ENCODE data around the gene INSR. TPM values are rescaled to one million over a fixed set of nuclear protein-coding genes. Genes with fewer than 3 reads are reported as not detected.

The INSR gene
- total RNA-seq, 1 experiment from 2014 or later, result 8.4 TPM

DNA sequence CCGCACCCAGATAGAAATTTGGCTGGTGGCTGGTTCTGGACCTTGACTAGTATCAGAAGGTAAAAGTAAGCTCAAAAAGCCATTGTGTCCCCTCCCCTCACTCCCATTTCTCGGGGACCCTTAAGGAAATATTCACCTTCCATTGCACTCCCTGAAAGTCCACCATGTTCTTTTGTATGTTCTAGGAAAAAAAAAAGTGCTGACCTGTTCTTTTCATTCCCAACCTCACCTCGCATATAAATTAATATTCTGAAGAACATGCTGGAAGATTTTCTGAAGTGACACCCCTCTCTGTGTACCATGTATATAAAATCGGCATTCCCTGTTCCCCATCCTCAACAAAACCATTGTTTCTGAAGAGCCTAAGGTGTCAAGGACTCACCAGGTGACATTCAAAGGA lies 181.5 kb downstream of the INSR start:
- no peak overlapping the region for H3K4me3 Mint-ChIP-seq (ENCODE audit: low read depth, unreplicated experiment)
- no TSS peak for BruUV-seq (replicated peaks)
- intact Hi-C loops (cut with micrococcal nuclease; ENCODE audit: unreplicated experiment), result no loop called here
- no peaks in the 10 kb centered on the region for H3K9me3 Mint-ChIP-seq (ENCODE audit: low read depth, unreplicated experiment)
- no peaks in the 10 kb centered on the region for H3K36me3 Mint-ChIP-seq (ENCODE audit: insufficient read depth, unreplicated experiment)
- TF ChIP-seq, protein P1, sequence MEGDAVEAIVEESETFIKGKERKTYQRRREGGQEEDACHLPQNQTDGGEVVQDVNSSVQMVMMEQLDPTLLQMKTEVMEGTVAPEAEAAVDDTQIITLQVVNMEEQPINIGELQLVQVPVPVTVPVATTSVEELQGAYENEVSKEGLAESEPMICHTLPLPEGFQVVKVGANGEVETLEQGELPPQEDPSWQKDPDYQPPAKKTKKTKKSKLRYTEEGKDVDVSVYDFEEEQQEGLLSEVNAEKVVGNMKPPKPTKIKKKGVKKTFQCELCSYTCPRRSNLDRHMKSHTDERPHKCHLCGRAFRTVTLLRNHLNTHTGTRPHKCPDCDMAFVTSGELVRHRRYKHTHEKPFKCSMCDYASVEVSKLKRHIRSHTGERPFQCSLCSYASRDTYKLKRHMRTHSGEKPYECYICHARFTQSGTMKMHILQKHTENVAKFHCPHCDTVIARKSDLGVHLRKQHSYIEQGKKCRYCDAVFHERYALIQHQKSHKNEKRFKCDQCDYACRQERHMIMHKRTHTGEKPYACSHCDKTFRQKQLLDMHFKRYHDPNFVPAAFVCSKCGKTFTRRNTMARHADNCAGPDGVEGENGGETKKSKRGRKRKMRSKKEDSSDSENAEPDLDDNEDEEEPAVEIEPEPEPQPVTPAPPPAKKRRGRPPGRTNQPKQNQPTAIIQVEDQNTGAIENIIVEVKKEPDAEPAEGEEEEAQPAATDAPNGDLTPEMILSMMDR (IDR thresholded peaks at IDR 0.05; ENCODE audit: unreplicated experiment), result no peak
- H3K4me1 Mint-ChIP-seq (ENCODE audit: low read depth, unreplicated experiment), result no peaks in the 10 kb centered on the region
- no peak for DNase-seq
- no peaks in the 10 kb centered on the region for H3K27me3 Mint-ChIP-seq (ENCODE audit: unreplicated experiment)
- CTCF ChIA-PET, result no interaction called here
- no peak overlapping the region for H3K27ac Mint-ChIP-seq (ENCODE audit: unreplicated experiment)

DNA sequence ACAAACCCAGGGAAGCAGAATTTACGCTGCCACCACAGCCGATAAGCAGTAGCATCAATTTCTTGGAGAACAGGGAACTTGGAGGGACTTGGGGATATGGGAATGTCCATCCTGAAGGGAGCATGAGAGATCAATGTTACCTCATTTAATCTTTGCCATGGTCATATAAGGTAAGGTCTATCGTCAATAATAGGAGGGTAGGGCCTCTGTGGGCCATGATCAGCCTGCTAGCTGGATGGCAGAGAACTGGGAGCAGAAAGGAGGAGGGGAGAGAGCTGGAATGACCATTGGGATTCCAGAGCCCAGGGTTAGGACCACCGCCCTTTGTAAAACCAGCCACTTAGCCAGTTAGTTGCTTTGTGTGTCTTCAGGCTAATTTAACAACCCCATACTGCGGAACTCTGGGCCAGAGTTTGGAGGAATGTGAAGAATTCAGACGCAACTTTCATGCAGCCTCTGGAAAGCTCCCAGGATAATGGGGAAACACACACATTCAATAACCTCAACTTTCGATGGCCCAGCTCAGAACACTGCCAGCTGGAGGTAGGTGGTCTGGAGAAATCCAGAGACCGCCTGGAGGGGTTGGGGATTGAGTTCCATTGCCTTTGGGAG lies 184.4 kb downstream of the INSR start:
- Mint-ChIP-seq H3K4me3 (ENCODE audit: low read depth, unreplicated experiment) (no peak overlapping the region), H3K4me1 (ENCODE audit: low read depth, unreplicated experiment) (no peaks in the 10 kb centered on the region), H3K36me3 (ENCODE audit: insufficient read depth, unreplicated experiment) (no peaks in the 10 kb centered on the region), H3K9me3 (ENCODE audit: low read depth, unreplicated experiment) (no peaks in the 10 kb centered on the region), H3K27ac (ENCODE audit: unreplicated experiment) (no peak overlapping the region), H3K27me3 (ENCODE audit: unreplicated experiment) (no peaks in the 10 kb centered on the region)
- BruUV-seq (replicated peaks), result no TSS peak
- no peak for DNase-seq
- CTCF ChIA-PET, result no interaction called here
- TF ChIP-seq, protein P1 (IDR thresholded peaks at IDR 0.05; ENCODE audit: unreplicated experiment), result no peak
- intact Hi-C loops (cut with micrococcal nuclease; ENCODE audit: unreplicated experiment), result no loop called here

DNA sequence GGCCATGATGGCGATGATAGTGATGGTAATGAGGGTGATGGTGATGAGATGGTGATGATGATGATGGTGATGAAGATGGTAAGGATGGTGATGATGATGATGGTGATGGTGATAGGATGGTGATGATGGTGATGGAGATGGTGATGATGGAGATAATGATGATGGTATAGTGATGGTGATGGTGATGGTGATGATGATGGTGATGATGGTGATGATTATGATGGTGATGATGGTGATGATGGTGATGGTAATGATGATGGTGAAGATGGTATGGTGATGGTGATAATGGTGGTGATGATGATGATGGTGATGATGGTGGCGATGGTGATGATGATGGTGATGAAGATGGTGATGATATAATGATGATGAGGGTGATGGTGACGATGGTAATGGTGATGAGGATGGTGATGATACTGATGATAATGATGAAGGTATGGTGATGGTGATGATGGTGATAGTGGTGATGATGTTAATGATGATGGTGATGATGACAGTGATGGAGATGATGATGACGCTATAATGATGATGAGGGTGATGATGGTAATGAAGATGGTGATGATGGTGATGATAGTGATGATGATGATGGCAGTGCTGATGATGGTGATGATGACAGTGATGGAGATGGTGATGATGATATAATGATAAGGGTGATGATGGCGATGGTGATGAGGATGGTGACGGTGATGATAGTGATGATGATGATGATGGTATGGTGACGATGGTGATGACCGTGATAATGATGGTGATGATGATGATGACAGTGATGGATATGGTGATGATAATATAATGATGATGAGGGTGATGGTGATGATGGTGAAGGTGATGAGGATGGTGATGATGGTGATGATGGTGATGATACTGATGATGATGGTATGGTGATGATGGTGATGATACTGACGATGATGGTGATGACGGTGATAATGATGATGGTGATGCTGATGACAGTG lies 187.2 kb downstream of the INSR start:
- no peak overlapping the region for H3K27ac Mint-ChIP-seq (ENCODE audit: unreplicated experiment)
- H3K27me3 Mint-ChIP-seq (ENCODE audit: unreplicated experiment), result peaks cover under 1% of the 10 kb centered on the region
- DNase-seq, result no peak
- CTCF ChIA-PET, result no interaction called here
- H3K4me1 Mint-ChIP-seq (ENCODE audit: low read depth, unreplicated experiment), result no peaks in the 10 kb centered on the region
- intact Hi-C loops (cut with micrococcal nuclease; ENCODE audit: unreplicated experiment), result no loop called here
- TF ChIP-seq, protein P1 (IDR thresholded peaks at IDR 0.05; ENCODE audit: unreplicated experiment), result no peak
- H3K9me3 Mint-ChIP-seq (ENCODE audit: low read depth, unreplicated experiment), result no peaks in the 10 kb centered on the region
- BruUV-seq (replicated peaks), result no TSS peak
- H3K4me3 Mint-ChIP-seq (ENCODE audit: low read depth, unreplicated experiment), result no peak overlapping the region
- H3K36me3 Mint-ChIP-seq (ENCODE audit: insufficient read depth, unreplicated experiment), result no peaks in the 10 kb centered on the region

DNA sequence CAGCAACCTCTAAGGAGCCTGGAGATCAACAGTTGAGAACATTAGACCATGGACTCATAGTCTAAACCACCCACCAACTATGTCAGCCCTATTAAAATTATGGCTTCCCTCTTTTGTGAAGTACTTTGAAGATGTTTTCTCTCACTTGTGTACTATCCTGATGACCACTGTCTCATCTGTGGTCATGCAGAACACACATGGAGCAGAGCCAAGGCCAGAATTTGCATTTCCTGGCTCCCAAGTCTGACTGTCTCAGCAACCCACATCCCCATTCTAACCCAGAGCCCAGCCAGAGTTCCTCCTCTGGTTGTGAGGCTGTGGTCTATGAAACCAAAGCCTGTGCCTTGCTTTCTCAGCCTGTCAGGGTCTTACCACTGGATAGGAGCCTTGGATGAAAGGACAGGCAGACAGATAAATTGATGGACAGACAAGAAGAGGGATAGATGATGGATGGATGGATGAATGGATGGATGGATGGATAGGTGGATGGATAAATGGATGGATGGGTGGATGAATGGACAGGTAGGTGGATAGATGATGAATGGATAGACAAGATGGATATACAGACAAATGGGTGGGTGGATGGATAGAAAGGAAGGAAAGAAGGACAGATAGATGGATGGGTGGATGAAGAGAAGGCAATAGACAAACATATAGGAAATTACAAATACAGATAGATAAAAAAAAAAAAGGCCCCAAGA lies 189.3 kb downstream of the INSR start:
- DNase-seq, result no peak
- Mint-ChIP-seq H3K9me3 (ENCODE audit: low read depth, unreplicated experiment) (no peaks in the 10 kb centered on the region), H3K27ac (ENCODE audit: unreplicated experiment) (no peak overlapping the region), H3K27me3 (ENCODE audit: unreplicated experiment) (peaks cover 13% of the 10 kb centered on the region), H3K36me3 (ENCODE audit: insufficient read depth, unreplicated experiment) (no peaks in the 10 kb centered on the region), H3K4me1 (ENCODE audit: low read depth, unreplicated experiment) (no peaks in the 10 kb centered on the region), H3K4me3 (ENCODE audit: low read depth, unreplicated experiment) (no peak overlapping the region)
- CTCF ChIA-PET, result no interaction called here
- intact Hi-C loops (cut with micrococcal nuclease; ENCODE audit: unreplicated experiment), result loop anchor here (5.0 kb wide), 1 partner anchor 237 kb away; no protein-coding TSS in a partner anchor
- BruUV-seq (replicated peaks), result no TSS peak
- TF ChIP-seq, protein P1 (IDR thresholded peaks at IDR 0.05; ENCODE audit: unreplicated experiment), result no peak
